Stimulated activated CD4-positive, alpha-beta T cell treated with anti-CD3 and anti-CD28 coated beads, Interleukin-2, amount 100 ng/mL, for 4 hours (primary cell): ENCODE results near the gene MROH2B.

Experiments used
- DNase-seq: peaks from one replicate; pipeline ENCODE4 v3.0.0-alpha.2; 2020; ENCODE audit warnings: low read depth

The MROH2B gene

DNA sequence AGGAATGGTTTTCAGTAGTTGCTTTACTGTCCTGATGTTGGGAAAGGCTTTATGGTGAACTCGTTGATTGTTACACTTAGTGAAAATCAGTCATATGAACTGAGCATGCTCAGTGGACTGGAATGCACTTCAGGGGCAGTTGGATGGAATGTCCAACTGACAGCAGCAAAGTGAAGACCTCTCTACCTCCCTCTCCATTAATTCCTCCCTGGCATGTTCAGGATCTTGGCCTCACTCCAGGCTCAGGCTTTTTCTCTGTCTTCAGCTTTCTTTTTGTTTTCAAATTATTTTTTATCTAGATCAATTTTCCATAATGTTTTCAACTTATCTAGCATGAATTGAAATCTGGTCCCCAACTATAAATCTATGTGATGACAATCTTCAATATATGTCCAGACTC lies at the start of gene MROH2B:
MROH2B (minus strand) TSS at position 101 of the 400 bp plus-strand sequence. CDS start 490 bp downstream, outside the sequence.
- DNase-seq: no peak

GRCh38 chr5:41120600-41120999 lies 49.5 kb upstream of the MROH2B start:
- no peak for DNase-seq

- DNase-seq: no peak
Measured at GRCh38 chr5:41118177-41118576, 47.0 kb upstream of the MROH2B start.

GRCh38 chr5:41115281-41115680 lies 44.1 kb upstream of the MROH2B start:
- no peak for DNase-seq

DNA sequence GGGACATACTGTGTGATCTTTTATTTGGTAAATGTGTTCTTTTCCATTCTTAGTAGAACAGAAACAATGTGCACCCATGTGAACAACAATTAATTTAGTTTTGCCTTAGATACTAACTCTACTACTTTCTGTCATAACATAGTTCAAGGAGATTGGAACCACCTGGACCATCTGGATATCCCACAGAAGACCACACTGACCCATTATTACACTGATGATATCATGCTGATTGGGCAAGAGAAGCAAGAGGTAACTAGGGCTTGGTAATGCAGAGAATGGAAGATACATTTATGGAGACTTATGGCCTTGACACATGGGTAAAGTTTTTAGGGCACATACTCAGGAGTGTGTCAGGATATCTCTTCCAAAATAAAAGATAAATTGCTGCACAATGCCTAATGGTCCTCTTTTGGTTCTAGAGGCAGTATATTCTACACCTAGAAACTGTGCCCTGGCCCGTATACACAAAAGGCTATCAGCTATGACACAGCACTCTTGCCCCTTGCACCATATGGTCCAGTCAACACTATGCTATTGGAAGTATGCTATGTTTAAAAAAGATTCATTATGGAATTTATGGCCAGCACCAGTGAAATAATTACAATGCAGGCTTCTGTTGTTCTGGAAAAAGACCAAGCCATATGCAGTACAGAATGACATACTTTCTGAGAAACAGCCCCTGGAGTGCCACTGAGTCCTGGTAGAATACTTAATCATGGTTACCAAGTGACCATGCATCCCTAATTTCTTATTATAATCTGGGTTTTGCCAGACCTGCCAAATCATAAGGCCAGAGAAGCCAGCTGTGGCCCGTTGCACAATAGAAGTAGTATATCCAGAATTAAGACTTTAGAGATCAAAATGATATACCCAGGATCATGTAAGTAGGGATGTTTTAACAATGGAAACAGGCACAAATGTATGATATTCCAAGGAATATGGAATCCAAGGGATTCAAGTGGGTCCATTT lies 41.6 kb upstream of the MROH2B start:
- no peak for DNase-seq

GRCh38 chr5:41109186-41109585 lies 38.0 kb upstream of the MROH2B start:
- DNase-seq: no peak

DNA sequence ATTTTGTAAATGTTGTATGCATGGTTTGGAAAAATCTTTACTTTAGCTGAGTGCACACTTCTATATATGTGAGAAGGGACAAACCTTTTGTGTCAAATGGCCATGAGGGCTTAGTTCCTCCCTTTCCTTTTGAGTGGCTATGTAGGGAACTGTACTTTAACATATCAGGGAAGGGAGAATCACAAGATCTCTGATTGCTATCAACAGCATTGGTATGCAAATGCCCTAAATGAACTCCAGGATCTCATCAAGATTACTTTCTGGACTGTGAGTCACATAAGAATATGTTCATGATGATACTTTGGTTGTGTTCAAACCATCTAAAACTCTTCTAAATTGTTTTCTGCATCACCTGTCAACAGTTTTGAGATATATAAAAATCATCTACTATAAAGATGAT lies 31.2 kb upstream of the MROH2B start:
- DNase-seq: no peak

DNA sequence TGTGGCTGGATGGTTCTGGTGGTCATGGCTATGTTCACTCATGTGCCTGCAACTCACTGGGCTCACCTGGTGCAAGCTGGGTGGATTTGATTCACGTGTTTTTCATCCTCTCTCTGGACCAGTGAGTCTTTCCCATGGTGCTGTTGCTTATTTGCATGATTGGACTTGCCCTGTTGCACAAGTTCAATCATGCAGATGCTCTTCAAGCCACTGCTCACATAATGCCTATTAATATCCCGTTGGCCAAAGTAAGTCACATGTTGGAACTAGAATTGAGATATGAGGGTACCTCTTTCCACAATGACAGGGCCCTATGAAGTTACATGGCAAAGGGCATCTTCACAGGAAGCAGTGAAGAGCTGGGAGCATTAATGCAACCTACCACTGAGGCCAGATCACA lies 26.5 kb upstream of the MROH2B start:
- DNase-seq: no peak

- no peak for DNase-seq
Measured at GRCh38 chr5:41095324-41096101, 24.4 kb upstream of the MROH2B start.

- DNase-seq: no peak
Measured at GRCh38 chr5:41094871-41095270, 23.7 kb upstream of the MROH2B start.

- DNase-seq: no peak
Measured at GRCh38 chr5:41093803-41094202, 22.7 kb upstream of the MROH2B start.

GRCh38 chr5:41087461-41087860 lies 16.3 kb upstream of the MROH2B start:
- DNase-seq: no peak

- no peak for DNase-seq
Measured at GRCh38 chr5:41083306-41083705, 12.2 kb upstream of the MROH2B start.

GRCh38 chr5:41071975-41072374 lies 833 bp upstream of the MROH2B start:
- DNase-seq: no peak

- DNase-seq: no peak
Measured at GRCh38 chr5:41067714-41068568, 3.2 kb downstream of the MROH2B start.

DNA sequence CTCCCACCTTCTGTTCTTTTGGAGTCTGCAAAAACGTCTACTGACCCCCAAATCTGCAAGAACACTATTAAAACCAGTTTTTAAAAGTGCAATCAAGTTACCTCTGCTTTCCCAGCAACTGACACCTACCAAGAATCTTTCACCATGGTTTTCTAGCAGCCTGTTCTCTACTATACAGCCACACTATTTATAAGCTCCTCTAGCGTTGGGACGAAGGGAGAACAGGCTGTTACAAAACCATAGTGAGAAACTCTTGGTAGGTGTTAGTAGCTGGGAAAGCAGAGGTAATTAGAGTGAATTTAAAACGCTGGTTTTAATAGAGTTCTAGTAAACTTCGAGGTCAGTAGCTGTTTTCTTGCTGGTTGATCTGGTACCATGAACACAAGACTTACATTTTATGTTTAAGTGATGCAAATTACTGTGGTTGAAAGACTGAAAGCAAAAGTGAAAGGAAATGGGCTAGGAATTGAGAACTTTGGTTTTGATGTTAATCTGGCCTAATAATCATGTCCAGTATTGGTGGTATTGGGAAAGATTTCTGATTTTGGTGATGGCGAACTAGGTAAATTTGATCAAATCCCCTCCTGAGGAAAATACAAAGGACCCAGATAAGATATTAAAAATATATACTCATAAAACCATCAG lies 5.3 kb downstream of the MROH2B start:
- DNase-seq: no peak

DNA sequence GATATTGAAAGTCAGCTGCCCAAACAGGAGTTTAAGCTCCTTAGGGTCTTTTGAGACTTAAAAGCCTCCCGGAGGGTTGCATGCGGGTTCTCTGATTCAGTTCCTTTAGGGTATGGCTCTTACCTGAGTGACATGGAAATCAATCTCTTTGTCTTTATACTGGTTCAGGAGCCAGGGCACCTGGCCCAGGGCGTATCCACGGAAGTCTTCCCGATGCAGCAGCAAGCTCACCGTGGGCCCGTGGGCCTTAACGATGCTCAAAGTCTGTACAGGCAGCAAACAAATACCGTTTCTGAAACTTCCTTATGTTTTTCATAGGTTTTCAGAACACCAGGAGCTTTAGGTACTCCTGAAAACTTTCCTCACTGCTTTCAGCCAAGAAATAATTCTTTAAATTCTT lies 13.2 kb downstream of the MROH2B start:
- DNase-seq: no peak

DNA sequence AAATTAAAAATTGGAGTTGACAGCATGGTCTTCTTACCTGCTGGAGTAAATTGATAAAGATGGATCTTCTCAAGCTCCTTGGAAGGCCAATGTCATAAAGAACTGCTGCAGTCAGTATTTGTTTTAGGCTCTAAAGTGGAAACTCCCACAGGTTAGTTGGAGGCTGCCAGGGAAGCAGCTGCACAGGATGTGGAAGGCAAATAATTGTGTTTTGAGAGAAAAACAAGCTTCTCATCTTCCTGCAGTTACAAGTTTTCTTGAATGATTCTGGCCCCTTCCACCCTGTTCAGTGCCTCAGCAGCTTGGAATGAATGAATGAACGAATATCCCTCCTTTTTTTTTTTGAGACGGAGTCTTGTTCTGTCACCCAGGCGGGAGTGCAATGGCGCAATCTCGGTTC lies 13.9 kb downstream of the MROH2B start:
- no peak for DNase-seq

GRCh38 chr5:41048986-41049385 lies 22.2 kb downstream of the MROH2B start:
- DNase-seq: no peak

DNA sequence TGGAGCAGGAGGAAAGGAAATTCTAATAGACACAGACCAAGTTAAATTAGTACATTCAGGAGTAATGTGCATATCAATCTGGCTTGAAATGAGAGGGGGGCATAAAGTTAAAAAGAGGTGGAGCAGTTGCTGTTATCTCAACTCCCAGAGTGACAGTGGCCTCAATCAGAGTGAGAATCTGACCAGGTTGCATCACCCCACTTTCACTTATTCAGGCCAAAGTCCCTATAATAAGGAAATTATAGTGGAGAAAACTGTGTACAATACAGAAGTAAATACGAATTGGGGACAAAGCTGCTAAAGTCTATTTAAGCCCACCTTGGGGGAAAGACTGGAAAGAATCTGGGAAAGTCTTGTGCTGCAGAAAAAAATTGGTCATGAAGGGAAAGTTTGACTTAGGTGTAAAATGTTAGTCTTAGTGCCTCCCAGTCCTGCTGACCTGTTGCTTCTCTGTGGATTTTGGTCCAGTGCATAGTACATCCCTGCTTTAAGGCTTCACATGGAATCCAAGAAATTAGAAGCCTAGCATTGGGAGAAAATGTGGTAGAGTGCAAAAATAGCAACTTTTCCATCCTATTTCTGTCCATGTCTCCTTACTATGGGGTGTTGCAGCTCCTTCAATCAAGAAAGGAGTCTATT lies 27.9 kb downstream of the MROH2B start:
- no peak for DNase-seq

DNA sequence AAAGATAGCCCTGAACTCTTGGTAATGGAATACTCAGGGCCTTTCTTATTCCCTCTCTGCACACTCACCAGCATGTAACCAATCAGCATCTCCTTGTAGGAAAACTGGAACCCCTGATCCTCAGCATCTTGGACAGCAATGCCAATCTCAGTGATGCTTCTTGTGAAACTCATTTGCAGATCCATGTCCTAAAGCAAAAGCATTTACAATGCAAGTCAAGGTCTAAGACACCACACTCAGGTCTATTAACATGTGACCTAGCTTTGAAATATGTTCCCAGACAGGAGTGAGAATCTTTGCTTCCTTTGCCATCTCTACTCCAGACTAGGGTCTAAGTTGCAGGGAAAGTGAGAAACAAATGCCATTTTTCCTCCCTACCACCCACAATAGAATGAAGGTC lies 38.2 kb downstream of the MROH2B start:
- no peak for DNase-seq
